Sigmoid colon (tissue), 7 donors: ENCODE results near the gene FHL2. TPM values are rescaled to one million over a fixed set of nuclear protein-coding genes. Genes with fewer than 3 reads are reported as not detected.

Experiments
- DNase-seq: peaks from one replicate; pipeline ENCODE4 v3.0.0-alpha.2; 2019
- H3K27ac ChIP-seq, 4 donors: fragments of 200-600 bp; sonication (generic); one replicate each; pipeline ENCODE4 v1.5.1; 2016 to 2019; ENCODE audit warnings: mild to moderate bottlenecking in 1 of 4
- H3K27me3 ChIP-seq, 3 donors: fragments of 200-600 bp; sonication (generic); one replicate each; pipeline ENCODE4 v1.5.1; 2019; ENCODE audit warnings: mild to moderate bottlenecking in 1 of 3
- H3K36me3 ChIP-seq, 4 donors: fragments of 200-600 bp; sonication (generic); one replicate each; pipeline ENCODE4 v1.5.1; 2016 to 2019
- H3K4me1 ChIP-seq, 4 donors: fragments of 200-600 bp; sonication (generic); one replicate each; pipeline ENCODE4 v1.5.1; 2017 to 2019
- H3K4me3 ChIP-seq, 4 donors: fragments of 200-600 bp; sonication (generic); one replicate each; pipeline ENCODE4 v1.5.1; 2017 to 2019; ENCODE audit warnings: mild to moderate bottlenecking in 2 of 4, moderate library complexity in 1 of 4
- H3K9me3 ChIP-seq, 4 donors: fragments of 200-600 bp in 3 of 4; sonication (generic) in 3 of 4; one replicate each; pipeline versions ENCODE4 v1.5.1 to v1.6.1; 2013 to 2019
- EP300 ChIP-seq, 4 donors: sonication (generic); formaldehyde crosslinking; IDR thresholded peaks; one replicate each; pipeline ENCODE4 v1.6.1; 2017; ENCODE audit warnings: antibody characterized with exemption in 4 of 4
- POLR2A ChIP-seq, 2 donors: fragments of 450-650 bp; IDR thresholded peaks; one replicate each; pipeline ENCODE4 v1.6.1; 2016; ENCODE audit warnings: antibody characterized with exemption in 2 of 2, mild to moderate bottlenecking in 2 of 2, moderate library complexity in 2 of 2
- POLR2AphosphoS5 ChIP-seq, 4 donors: sonication (generic); formaldehyde crosslinking; IDR thresholded peaks; one replicate each; pipeline ENCODE4 v1.6.1; 2017; ENCODE audit warnings: antibody characterized with exemption in 4 of 4
- WGBS, 2 donors: extraction: QIAGEN DNeasy Blood & Tissue Kit; methylation state at CpG; one replicate each; pipeline ENCODE4 v1.1.7; 2013; 5-methylcytosine and 5-hydroxymethylcytosine counted together
- intact Hi-C: fragments of 100-400 bp; cut with DNase I; formaldehyde crosslinking; loops from one replicate; pipeline ENCODE4 v1.15.1; 2023
- polyA plus RNA-seq, 3 donors: library from polyadenylated mRNA; stranded (reverse); fragments of 200-250 nt; gene quantifications; one replicate each; pipeline ENCODE4 v1.2.3, GENCODE V29; 2013
- total RNA-seq, 4 donors: library from RNA; depleted of rRNA; stranded (reverse); fragments of >200 nt; gene quantifications; one replicate each; pipeline ENCODE4 v1.1.0, GENCODE V29; 2016
- TF ChIP-seq, protein P1 (sequence below), 4 experiments: fragments of 450-650 bp in 3 of 4; fragments of 200-600 bp in 1 of 4; IDR thresholded peaks; one replicate each; pipeline ENCODE4 v1.5.1; 2016 to 2019; ENCODE audit warnings: antibody characterized with exemption in 4 of 4, mild to moderate bottlenecking in 3 of 4, moderate library complexity in 2 of 4
- donor health status: healthy with polysubstance abuse.
- donor health status: Bipolar disorder and iron deficiency.
- donor health status: healthy.

FHL2 gene
- total and polyA plus RNA-seq, 7 donors: 62.0 to 210 (median 98.8) TPM

DNA sequence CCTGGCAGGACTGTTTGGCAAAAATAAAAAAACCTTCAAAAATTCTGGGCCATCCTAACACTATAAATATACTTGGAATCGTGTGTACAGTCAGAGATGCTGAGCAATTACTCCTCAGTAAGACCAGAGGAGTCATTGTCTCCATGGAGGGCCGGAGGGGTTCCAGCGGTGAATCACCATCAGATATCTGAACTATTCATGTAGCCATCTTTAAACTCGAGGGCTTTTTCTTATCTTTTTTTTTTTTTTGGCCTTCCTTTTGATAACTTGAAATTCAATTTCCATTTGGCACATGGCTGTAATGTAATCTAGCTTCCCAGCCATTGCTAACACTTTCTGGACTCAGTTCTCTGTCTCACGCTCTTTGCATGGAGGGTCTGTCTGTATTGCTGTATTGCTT, 7.4 kb upstream of the FHL2 start:
- intact Hi-C loops: no loop called here
- no peak overlapping the region for H3K27ac ChIP-seq
- no peak for DNase-seq
- H3K4me3 ChIP-seq: no peak overlapping the region
- H3K27me3 ChIP-seq: no peaks in the 10 kb centered on the region
- 89 to 94% methylated on average over 5 of the region's 5 CpGs for WGBS, 2 donors
- no peaks in the 10 kb centered on the region for H3K36me3 ChIP-seq
- no peak for TF ChIP-seq POLR2A (IDR thresholded peaks at IDR 0.05)
- TF ChIP-seq POLR2AphosphoS5 (IDR thresholded peaks at IDR 0.05): no peak
- TF ChIP-seq, protein P1, sequence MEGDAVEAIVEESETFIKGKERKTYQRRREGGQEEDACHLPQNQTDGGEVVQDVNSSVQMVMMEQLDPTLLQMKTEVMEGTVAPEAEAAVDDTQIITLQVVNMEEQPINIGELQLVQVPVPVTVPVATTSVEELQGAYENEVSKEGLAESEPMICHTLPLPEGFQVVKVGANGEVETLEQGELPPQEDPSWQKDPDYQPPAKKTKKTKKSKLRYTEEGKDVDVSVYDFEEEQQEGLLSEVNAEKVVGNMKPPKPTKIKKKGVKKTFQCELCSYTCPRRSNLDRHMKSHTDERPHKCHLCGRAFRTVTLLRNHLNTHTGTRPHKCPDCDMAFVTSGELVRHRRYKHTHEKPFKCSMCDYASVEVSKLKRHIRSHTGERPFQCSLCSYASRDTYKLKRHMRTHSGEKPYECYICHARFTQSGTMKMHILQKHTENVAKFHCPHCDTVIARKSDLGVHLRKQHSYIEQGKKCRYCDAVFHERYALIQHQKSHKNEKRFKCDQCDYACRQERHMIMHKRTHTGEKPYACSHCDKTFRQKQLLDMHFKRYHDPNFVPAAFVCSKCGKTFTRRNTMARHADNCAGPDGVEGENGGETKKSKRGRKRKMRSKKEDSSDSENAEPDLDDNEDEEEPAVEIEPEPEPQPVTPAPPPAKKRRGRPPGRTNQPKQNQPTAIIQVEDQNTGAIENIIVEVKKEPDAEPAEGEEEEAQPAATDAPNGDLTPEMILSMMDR (IDR thresholded peaks at IDR 0.05): no peak
- no peak for TF ChIP-seq EP300 (IDR thresholded peaks at IDR 0.05)
- H3K9me3 ChIP-seq: no peaks in the 10 kb centered on the region
- H3K4me1 ChIP-seq: peaks cover 0 to 27% (median 24%) of the 10 kb centered on the region in 4 donors

DNA sequence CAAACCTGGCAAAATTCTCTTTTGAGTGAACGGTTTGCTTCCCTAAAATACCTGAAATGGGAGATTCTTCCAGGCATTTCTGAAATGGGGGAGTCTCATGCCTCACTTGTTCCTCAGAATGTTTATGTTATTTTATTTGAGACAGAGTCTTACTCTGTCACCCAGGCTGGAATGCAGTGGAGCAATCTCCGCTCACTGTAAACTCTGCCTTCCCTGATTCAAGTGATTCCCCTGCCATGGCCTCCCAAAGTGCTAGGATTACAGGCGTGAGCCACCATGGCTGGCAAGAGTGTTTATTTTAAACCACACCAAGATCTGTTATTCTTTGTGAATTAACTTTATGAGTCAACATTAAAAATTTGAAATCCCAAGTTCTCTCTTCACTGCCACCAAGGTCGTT, 6.4 kb upstream of the FHL2 start:
- Histone ChIP-seq H3K27ac (no peak overlapping the region), H3K27me3 (no peaks in the 10 kb centered on the region), H3K36me3 (no peaks in the 10 kb centered on the region), H3K4me3 (no peak overlapping the region), H3K9me3 (no peaks in the 10 kb centered on the region), H3K4me1 (peaks cover 0 to 21% (median 17%) of the 10 kb centered on the region in 4 donors)
- 61 to 80% methylated on average over 4 of the region's 4 CpGs for WGBS, 2 donors
- intact Hi-C loops: no loop called here
- TF ChIP-seq POLR2A (IDR thresholded peaks at IDR 0.05) (no peak), POLR2AphosphoS5 (IDR thresholded peaks at IDR 0.05) (no peak), EP300 (IDR thresholded peaks at IDR 0.05) (no peak)
- TF ChIP-seq, protein P1 (IDR thresholded peaks at IDR 0.05): no peak
- DNase-seq: no peak

- H3K9me3 ChIP-seq: no peaks in the 10 kb centered on the region
- no peak overlapping the region for H3K4me3 ChIP-seq
- 80 to 86% methylated on average over 3 of the region's 3 CpGs for WGBS, 2 donors
- no peaks in the 10 kb centered on the region for H3K27me3 ChIP-seq
- no peak overlapping the region for H3K27ac ChIP-seq
- no peaks in the 10 kb centered on the region for H3K36me3 ChIP-seq
- intact Hi-C loops: no loop called here
- TF ChIP-seq EP300 (IDR thresholded peaks at IDR 0.05): no peak
- TF ChIP-seq POLR2A (IDR thresholded peaks at IDR 0.05): no peak
- no peak for TF ChIP-seq POLR2AphosphoS5 (IDR thresholded peaks at IDR 0.05)
- TF ChIP-seq, protein P1 (IDR thresholded peaks at IDR 0.05): no peak
- H3K4me1 ChIP-seq: peaks cover 0 to 15% (median 11%) of the 10 kb centered on the region in 4 donors
- no peak for DNase-seq
Measured at GRCh38 chr2:105404736-105405135, 5.9 kb upstream of the FHL2 start.

DNA sequence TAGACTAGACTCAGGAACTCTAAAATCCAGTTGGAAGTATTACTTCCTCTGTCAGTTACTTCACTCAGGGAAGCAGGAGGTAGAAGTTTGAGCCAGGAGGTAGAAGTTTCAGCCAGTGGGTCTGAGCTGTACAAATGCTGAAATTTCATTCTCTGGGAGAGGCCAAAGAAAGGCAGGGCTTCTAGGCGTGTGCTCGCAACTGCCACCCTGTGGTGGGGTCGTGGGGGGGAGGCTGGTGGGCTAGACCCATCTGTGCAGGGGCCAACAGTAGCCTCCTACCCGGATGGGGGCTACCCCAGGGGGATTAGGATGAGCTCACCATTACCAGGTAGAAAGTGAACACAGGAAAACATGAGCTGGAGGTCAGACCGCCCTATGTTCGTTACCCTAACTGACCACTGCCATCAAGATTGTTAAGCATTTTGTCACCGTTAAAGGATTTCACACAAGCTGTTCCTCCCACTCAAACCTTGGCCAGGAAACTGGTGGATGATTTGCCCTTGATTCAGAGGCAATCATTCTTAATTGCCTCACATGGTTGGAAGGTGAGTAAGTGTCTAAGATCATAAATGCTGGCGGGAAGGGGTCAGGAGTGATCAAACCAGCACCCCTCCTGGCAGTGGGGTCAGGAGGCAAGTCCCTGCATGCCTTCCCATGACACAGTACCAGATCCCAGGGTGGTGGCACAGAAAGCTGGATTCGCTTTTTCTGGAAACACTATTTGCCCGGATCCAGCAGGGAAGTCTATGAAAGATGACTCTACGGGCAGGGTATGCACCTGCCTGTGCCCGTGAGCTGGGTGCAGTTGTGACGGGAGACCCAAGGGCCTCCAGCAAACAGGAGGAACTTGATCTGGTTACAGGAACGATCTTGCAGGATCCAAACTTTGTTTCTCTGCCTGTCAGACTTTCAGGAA, 5.2 kb upstream of the FHL2 start:
- intact Hi-C loops: no loop called here
- Histone ChIP-seq H3K9me3 (no peaks in the 10 kb centered on the region), H3K27me3 (no peaks in the 10 kb centered on the region), H3K27ac (peak overlapping the region in 1 of 4 donors; percentile 2), H3K4me3 (no peak overlapping the region), H3K36me3 (no peaks in the 10 kb centered on the region), H3K4me1 (peaks cover 0 to 12% (median 7%) of the 10 kb centered on the region in 4 donors)
- TF ChIP-seq POLR2AphosphoS5 (IDR thresholded peaks at IDR 0.05) (peak in 1 of 4 donors; percentile 30), POLR2A (IDR thresholded peaks at IDR 0.05) (no peak)
- DNase-seq: no peak
- 12 to 58% methylated on average over 14 of the region's 14 CpGs for WGBS, 2 donors

DNA sequence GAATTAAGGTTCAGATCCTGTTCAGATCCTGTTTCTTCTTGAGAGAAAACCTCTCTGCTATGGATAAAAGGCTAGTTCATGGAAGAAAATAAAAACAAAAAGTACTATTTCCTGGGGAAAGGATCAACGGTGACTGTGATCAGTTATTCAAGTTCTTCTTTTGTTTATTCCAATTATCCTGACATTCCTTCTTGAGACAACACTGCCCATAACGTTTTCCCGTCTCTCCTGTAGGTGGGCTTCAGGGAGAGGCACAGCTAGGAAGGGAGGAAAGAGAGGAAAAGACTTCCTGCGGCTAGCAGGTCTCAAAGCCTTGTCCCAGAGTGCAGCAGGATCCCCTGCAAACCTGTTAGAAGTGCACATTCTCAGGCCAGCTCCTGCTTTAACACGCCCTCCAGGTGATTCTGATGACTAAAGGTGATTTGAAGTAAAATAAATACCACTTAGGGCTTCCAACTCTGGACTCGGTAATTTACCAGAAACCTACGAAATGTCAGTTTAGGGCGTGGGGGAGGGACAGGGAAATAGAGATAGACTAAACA, 4.5 kb upstream of the FHL2 start:
- Histone ChIP-seq H3K4me1 (peaks cover 0 to 14% (median 4%) of the 10 kb centered on the region in 4 donors), H3K27ac (peak overlapping the region in 1 of 4 donors; percentile 2), H3K4me3 (no peak overlapping the region), H3K27me3 (no peaks in the 10 kb centered on the region), H3K36me3 (no peaks in the 10 kb centered on the region), H3K9me3 (no peaks in the 10 kb centered on the region)
- intact Hi-C loops: no loop called here
- no peak for TF ChIP-seq POLR2AphosphoS5 (IDR thresholded peaks at IDR 0.05)
- TF ChIP-seq, protein P1 (IDR thresholded peaks at IDR 0.05): no peak
- TF ChIP-seq POLR2A (IDR thresholded peaks at IDR 0.05): no peak
- TF ChIP-seq EP300 (IDR thresholded peaks at IDR 0.05): no peak
- DNase-seq: no peak
- 11 to 54% methylated on average over 8 of the region's 8 CpGs for WGBS, 2 donors
